Right atrium auricular region (tissue), 2 donors: ENCODE results near the gene RNF227. TPM values are rescaled to one million over a fixed set of nuclear protein-coding genes. Genes with fewer than 3 reads are reported as not detected.

Experiments used
- DNase-seq: peaks from one replicate; pipeline ENCODE4 v3.0.0-alpha.2; 2019; ENCODE audit warnings: low spot score
- H3K27ac ChIP-seq, 2 donors: fragments of 200-600 bp; sonication (generic); 1 replicate in 1 of 2; 2 replicates in 1 of 2; pipeline ENCODE4 v1.5.1; 2016 to 2019
- H3K27me3 ChIP-seq, 2 donors: fragments of 200-600 bp; sonication (generic); one replicate each; pipeline versions ENCODE4 v1.5.1 to v1.6.0; 2017 to 2019
- H3K36me3 ChIP-seq: fragments of 200-600 bp; sonication (generic); one replicate; pipeline ENCODE4 v1.5.1; 2016
- H3K4me1 ChIP-seq, 2 donors: fragments of 200-600 bp; sonication (generic); one replicate each; pipeline versions ENCODE4 v1.5.1 to v1.6.0; 2017 to 2019
- H3K4me3 ChIP-seq, 2 donors: fragments of 200-600 bp; sonication (generic); 1 replicate in 1 of 2; 2 replicates in 1 of 2; pipeline ENCODE4 v1.5.1; 2017 to 2019; ENCODE audit warnings: mild to moderate bottlenecking in 1 of 2, moderate library complexity in 1 of 2
- H3K9me3 ChIP-seq, 2 donors: fragments of 200-600 bp; sonication (generic); one replicate each; pipeline ENCODE4 v1.5.1; 2019
- CTCF ChIP-seq, 2 donors: fragments of 200-600 bp; sonication (generic); IDR thresholded peaks; one replicate each; pipeline ENCODE4 v1.5.1; 2019; ENCODE audit warnings: antibody characterized with exemption in 2 of 2
- total RNA-seq, 2 donors: library from RNA; depleted of rRNA; stranded (reverse); fragments of >200 nt; gene quantifications; one replicate each; pipeline ENCODE4 v1.1.0, GENCODE V29; 2016

RNF227 gene
- total RNA-seq, 2 donors from 2014 or later: 1.6 to 5.8 TPM

- Histone ChIP-seq H3K36me3 (peaks cover 34% of the 10 kb centered on the region), H3K27ac (no peak overlapping the region), H3K9me3 (no peaks in the 10 kb centered on the region), H3K4me3 (no peak overlapping the region), H3K27me3 (no peaks in the 10 kb centered on the region), H3K4me1 (peaks cover 0 to 20% of the 10 kb centered on the region in 2 donors)
- peak; percentile 42 to 79 for TF ChIP-seq CTCF (IDR thresholded peaks at IDR 0.05)
- DNase-seq: no peak
These were observed 3.1 kb downstream of the RNF227 start for GRCh38 chr17:7912927-7913524.

GRCh38 chr17:7911116-7911515 is 5.0 kb downstream of the RNF227 start:
- peaks cover 49% of the 10 kb centered on the region for H3K36me3 ChIP-seq
- no peaks in the 10 kb centered on the region for H3K9me3 ChIP-seq
- no peak overlapping the region for H3K4me3 ChIP-seq
- peaks cover 0 to 11% of the 10 kb centered on the region in 2 donors for H3K4me1 ChIP-seq
- no peak for DNase-seq
- no peak for TF ChIP-seq CTCF (IDR thresholded peaks at IDR 0.05)
- no peak overlapping the region for H3K27ac ChIP-seq
- no peaks in the 10 kb centered on the region for H3K27me3 ChIP-seq

- peaks cover 0 to 9% of the 10 kb centered on the region in 2 donors for H3K4me1 ChIP-seq
- no peak for TF ChIP-seq CTCF (IDR thresholded peaks at IDR 0.05)
- no peaks in the 10 kb centered on the region for H3K27me3 ChIP-seq
- H3K4me3 ChIP-seq: no peak overlapping the region
- no peak for DNase-seq
- no peak overlapping the region for H3K27ac ChIP-seq
- no peaks in the 10 kb centered on the region for H3K9me3 ChIP-seq
- peaks cover 53% of the 10 kb centered on the region for H3K36me3 ChIP-seq
These were observed 5.4 kb downstream of the RNF227 start for GRCh38 chr17:7910711-7911110.

- H3K4me1 ChIP-seq: peaks cover 0 to 7% of the 10 kb centered on the region in 2 donors
- H3K27ac ChIP-seq: no peak overlapping the region
- H3K9me3 ChIP-seq: no peaks in the 10 kb centered on the region
- no peak for TF ChIP-seq CTCF (IDR thresholded peaks at IDR 0.05)
- H3K36me3 ChIP-seq: peaks cover 57% of the 10 kb centered on the region
- H3K4me3 ChIP-seq: no peak overlapping the region
- no peaks in the 10 kb centered on the region for H3K27me3 ChIP-seq
- DNase-seq: no peak
These were observed 5.8 kb downstream of the RNF227 start for GRCh38 chr17:7910281-7910680.

GRCh38 chr17:7909089-7909488 is 7.0 kb downstream of the RNF227 start:
- Histone ChIP-seq H3K4me1 (no peaks in the 10 kb centered on the region), H3K36me3 (peaks cover 67% of the 10 kb centered on the region), H3K4me3 (no peak overlapping the region), H3K9me3 (no peaks in the 10 kb centered on the region), H3K27ac (no peak overlapping the region), H3K27me3 (no peaks in the 10 kb centered on the region)
- TF ChIP-seq CTCF (IDR thresholded peaks at IDR 0.05): no peak
- no peak for DNase-seq
